ENCODE data around the gene GPR6. TPM values are rescaled to one million over a fixed set of nuclear protein-coding genes. Genes with fewer than 3 reads are reported as not detected.

Gene GPR6, protein sequence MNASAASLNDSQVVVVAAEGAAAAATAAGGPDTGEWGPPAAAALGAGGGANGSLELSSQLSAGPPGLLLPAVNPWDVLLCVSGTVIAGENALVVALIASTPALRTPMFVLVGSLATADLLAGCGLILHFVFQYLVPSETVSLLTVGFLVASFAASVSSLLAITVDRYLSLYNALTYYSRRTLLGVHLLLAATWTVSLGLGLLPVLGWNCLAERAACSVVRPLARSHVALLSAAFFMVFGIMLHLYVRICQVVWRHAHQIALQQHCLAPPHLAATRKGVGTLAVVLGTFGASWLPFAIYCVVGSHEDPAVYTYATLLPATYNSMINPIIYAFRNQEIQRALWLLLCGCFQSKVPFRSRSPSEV
- polyA plus RNA-seq (2013, experiment 1 of 2; ENCODE audit: insufficient read length): not detected
- polyA plus RNA-seq (2013, experiment 2 of 2; ENCODE audit: insufficient read length): not detected

DNA sequence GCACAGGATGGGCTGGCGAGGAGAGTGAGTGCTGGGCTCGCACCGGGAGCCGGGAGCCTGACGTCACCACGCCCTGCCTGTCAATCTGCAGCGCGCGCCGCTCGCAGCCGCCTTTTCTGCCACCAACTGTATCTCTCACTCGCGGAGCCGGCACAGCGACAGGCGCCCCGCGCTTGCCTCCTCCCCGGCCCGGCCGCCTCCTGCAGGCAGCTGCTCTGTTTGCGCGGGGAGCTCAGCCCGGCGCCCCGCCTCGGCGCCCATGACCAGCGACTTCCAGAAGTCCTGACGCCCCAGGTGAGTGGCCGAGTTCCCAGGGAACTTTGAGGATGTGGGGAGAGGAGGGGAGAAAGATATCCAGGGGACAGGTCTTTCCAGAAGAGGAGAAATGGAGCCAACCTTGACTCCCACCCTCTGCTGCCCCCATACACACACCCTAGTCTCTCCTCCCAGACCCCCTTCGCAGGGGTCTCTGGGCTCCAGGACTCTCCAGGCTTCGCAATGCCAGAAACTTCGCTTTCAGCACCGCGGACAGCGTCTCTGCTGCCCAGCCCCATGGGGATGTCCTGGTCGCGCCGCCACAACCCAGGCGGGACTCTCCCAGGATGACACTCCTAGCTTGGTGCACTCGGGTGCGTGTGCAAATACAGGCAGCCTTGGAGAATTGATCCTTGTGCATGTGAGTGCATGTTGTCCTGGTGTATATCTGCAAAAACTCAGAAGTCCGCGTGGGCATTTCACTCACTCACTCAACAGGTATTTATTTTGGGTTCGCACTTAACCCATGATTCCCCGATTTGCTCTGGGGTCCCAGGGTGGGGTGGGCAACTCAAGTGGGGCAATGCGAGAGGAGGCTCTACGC, at the start of gene GPR6:
Gene GPR6 (plus strand): TSS at position 138 of the 859 bp plus-strand sequence. CDS start 802 bp downstream, outside the sequence.
- peak; percentile 64 for DNase-seq

DNA sequence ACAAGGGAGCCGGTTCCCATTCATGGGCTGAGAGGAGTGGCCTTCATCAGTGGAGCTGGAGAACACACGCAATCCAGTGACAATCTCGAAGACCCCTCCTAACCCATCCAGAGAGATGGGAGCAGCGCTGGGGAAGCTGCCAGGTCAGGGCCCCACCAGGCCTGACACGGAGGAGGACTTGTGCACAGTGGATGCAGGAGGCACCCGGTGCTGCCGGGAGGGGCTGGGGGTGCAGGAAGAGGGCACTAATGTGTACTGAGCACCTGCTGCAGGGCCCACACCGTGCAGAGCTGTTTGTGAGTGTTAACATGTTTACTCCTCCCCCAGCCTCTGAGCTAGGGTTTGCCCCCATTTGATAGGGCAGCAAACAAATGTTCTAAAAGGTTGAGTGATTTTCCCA, 43.8 kb upstream of the GPR6 start:
- DNase-seq: no peak

DNA sequence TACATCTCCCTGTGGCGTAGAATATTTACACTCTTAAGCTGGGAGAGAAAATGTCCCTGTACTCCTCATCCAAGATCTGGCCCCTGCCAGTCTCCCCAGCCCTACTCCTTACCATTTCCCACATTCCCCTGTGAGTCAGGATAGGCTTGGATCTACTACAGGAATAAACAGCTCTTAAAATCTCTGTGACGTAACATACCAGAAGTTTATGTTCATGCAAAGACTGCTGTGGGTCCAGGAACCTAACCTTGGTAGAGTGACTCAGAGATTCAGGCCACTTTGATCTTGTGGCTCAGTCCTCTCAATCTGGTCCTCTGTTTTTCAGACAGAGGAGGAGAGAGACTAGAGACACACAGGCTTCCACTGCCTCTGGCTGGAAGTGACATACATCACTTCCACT, 38.5 kb upstream of the GPR6 start:
- DNase-seq: no peak

DNA sequence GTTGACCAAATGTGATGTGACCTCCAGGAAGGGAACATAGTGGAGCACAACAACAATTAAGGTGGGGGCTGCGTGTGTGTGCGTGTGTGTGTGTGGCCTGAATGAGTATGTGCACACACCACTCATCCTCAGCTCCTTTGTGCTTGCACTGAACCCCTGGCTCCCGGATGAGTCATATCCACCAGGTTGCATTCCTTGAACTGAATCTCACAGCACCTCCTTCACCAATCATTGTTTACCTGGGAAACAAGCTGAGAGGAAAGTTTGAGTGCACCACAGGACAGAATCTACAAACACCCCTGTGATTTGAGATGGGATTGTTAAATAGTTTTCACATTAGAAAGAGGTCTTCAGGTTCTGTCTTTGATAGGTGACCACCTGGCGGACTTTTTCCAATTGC, 33.7 kb upstream of the GPR6 start:
- no peak for DNase-seq

DNA sequence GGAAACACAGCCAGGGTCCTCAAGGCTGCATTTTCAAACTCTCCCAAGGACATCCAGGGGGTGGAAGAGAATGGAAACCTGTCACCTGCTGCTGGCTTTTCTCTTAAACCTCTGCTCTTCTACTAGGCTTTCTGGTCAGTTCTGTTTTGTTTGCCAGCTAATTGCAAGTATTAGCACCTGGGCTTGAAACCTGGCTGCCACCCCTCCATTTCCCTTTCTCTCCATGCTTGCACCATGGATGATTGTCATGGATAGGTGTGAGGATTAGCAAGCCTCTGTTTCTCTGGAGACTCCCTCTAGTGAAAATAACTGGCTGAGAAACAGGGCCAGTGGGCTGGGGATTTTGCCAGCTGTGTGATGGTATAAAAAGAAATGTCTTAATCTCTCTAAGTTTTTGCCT, 33.0 kb upstream of the GPR6 start:
- DNase-seq: no peak

DNA sequence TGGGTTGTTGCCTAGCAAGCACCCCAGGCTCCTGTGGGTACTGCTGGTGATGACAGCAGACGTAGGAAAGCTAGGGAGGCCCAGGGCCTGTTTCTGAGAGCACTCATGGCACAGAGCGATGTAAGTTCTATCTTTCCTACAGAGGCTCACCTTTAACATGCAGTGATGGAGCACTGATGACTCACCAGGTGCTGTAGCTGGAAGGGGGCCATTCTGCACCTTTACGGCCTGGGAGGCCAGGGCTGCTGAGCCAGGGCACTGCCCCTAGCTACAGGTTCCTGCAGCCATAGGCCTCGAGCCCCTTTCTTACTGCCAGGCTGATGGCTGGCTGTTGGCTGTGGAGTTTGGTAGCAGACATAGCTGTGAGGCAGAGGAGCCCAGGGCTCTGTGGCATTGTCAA, 31.1 kb upstream of the GPR6 start:
- DNase-seq: no peak

DNA sequence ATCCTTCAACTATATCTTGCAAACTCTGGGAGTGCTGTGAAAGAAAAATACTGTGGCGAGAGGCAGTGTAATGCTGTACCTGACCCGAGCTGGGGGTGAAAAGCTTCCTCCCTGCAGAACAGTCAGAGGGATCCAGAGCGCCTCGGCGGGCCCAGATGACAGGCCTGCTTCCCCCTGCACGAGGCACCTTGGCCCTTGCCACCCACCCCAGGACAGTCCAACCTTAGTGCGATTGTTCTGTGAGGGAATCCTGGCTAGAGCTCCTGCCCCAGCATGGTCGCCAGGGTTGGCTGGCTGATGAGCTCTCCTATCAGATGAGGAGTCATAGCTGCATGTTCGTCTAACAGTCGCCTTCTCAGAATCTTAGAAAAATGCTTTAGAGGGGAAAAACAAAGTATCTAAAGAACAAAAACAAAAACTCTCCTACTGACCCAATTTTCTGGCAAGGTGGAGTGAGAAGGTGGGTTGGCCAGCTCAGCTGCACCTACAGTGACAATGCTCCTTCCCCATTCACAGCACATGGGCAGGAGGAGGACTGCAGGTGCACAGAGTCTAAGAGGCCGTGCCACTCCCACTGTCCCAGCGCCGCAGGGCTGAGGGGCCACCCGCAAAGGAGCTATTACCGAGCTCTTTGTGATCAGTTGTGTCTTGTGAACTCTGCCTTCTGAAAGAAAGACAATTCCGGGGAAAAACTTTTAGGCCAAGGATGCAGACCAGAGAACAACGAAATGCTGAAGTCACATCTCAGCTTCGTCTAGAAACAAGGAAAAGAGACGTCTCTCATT, 28.6 kb upstream of the GPR6 start:
- DNase-seq: no peak

DNA sequence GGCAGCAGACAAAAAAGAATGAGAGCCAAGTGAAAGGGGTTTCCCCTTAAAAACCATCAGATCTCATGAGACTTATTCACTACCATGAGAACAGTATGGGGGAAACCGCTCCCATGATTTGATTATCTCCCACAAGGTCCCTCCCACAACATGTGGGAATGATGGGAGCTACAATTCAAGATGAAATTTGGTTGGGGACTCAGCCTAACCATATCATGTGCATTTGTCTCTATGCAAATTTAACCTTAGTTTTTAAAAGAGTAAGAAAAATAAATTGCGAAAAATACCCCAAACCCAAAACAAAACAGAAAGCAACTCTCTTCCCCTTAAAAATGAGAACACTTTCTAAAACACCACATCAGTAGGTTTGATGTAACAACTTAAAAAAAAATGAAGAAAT, 22.6 kb upstream of the GPR6 start:
- no peak for DNase-seq

DNA sequence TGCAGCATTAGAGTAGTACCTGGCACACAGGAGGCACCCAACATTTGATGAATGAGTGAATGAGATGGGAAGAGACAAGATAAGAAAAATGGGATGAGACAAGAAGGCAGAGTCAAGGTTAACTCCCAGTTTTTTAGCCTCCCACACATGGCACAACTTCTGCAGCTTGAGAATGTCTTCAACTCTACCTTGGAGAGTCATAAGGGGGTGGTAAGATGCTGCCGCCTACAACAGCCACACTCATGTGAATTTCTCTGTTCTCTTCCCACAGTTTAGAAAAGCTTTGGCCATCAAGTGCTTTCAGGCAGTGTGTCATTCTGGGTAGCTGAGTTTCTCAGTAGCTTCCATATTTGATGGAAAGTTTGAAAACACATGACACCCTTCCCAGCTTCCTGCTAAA, 19.5 kb upstream of the GPR6 start:
- DNase-seq: no peak

DNA sequence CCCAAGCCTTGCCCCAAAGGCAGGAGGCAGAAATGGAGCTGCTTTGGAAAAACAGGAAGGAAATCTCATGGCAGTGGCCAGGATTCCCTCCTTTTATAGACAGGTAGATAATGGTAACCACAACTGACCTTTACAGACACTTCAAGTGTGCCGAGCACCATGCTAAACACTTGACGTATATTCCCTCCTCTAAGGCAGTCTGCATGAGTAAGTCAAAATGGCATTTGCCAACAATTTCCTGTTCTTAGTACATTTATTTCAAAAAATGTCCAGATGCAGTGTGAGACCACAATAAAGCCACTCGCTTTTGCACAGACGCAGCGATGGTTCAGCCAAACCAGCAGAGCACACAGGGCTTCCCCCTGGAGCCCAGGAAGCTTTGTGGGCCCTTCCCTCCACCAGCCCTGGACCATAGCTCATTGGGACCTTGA, 16.5 kb upstream of the GPR6 start:
- peak; percentile 39 for DNase-seq

DNA sequence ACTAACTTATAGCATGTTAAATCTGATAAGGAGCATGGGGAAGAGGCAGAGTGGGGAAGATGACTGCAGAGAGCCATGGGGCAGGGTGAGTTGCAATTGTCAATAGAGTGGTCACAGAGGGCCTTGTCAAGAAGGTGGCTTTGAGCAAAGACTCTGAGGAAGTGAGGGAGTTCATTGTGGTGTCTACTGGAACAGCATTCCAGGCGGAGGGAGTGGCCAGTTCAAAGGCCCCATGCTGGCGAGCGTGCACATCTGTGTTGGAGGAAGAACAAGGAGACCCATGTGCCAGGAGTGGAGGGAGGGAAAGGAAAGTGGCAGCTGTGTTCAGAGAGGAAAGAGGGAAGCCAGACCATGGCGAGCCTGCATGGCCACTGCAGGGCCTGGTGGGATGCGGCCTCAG, 15.8 kb upstream of the GPR6 start:
- no peak for DNase-seq

DNA sequence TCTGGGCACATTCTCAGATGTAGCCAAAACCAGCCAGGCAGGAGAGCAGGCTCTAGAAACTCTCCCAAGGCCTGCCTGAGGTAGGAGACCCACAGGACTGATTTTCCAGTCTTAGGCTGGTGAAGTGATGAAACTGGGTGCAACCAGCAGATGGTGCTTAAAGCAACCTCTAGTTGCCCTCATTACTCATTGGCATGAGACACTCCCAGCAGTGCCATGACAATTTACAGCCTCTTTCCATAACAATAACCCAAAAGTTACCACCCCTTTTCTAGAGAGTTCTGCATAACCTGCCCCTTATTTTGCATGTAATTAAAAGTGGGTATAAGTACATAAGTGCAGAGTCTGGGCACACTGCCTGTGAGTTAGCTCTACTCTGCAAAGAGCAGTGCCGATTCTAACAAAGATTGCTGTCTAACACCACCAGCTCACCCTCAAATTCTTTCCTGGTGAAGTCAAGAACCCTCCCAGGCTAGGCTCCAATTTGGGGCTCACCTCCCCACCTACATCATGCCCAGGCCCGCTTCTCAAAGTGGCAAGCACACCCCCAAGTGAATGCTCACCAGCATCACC, 14.4 kb upstream of the GPR6 start:
- no peak for DNase-seq

DNA sequence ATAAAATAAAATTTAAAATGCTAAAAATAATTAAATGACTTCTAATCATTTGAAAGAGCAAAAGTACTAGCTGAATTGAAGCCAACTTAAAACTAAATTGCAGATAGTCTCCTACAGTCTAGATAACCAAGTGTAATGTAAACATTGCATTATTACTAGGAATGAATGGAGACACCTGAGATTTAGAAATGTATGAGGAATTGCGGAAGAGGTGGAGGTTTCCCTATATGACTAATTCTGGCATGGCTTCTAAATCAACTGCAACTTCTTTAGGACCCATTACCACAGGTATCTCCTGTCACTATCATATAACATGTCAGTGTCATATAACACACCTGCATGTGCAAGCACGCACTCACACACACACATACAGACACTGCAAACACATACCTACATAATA, 13.2 kb upstream of the GPR6 start:
- DNase-seq: no peak

DNA sequence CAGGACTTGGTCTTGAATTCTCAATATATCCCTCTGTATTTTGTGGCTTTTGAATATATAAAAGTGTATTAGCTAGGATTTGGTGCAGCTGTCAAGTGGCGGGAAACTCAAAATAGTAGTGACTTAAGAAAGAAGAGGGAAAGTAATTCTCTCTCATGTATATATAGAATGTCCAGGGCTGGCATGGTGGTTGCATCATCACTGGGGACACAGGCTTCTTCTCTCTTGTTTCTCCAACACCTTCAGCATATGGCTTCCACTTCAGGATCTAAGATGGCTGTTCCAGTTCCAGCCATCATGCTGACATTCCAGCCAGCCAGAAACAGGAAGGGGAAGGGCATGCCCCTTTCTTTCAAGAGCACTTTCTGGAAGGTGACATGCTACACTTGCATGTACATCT, 11.8 kb upstream of the GPR6 start:
- DNase-seq: no peak

DNA sequence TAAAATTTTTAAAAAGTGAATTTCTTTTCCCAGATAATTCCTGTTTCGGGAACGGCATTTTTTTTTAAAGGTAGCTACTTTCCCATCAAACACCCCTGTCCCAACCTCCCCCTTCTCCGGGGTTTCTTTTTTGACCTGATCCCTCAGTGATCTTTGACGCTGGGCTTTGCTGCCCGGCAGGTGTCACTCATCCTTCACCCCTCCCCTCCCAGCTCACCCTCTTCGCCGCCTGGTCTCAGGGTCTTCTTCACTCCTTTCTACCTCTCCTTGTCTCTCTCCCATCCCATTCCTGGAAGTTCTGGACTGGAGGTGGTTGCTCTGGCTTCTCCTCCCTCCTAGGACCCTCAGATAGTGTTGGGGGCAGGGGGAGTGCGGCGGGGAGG, 329 bp upstream of the GPR6 start:
- no peak for DNase-seq

DNA sequence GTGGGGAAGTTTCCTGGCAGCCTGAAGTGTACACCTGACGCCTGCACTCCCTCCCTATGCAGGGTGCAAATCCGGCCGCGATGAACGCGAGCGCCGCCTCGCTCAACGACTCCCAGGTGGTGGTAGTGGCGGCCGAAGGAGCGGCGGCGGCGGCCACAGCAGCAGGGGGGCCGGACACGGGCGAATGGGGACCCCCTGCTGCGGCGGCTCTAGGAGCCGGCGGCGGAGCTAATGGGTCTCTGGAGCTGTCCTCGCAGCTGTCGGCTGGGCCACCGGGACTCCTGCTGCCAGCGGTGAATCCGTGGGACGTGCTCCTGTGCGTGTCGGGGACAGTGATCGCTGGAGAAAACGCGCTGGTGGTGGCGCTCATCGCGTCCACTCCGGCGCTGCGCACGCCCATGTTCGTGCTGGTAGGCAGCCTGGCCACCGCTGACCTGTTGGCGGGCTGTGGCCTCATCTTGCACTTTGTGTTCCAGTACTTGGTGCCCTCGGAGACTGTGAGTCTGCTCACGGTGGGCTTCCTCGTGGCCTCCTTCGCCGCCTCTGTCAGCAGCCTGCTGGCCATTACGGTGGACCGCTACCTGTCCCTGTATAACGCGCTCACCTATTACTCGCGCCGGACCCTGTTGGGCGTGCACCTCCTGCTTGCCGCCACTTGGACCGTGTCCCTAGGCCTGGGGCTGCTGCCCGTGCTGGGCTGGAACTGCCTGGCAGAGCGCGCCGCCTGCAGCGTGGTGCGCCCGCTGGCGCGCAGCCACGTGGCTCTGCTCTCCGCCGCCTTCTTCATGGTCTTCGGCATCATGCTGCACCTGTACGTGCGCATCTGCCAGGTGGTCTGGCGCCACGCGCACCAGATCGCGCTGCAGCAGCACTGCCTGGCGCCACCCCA, 1.2 kb downstream of the GPR6 start:
- DNase-seq: no peak

DNA sequence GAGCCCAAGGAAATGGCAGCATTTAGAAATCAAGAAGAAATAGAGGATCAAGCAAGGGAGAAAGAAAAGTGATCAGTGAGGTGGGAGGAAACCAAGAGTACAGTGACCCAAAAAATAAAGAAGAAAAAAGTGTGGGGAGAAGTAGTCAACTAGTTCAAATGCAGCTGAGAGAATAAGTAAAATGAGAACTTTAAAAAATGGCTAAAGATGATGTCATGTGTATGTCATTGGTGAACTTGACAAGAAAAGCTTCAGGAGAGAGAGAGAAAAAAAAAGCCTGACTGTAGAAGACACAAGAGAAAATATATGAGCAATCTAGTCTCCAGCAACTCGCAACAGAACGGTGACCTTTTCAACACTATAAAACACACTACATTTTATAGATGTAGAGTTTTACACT, 6.3 kb downstream of the GPR6 start:
- DNase-seq: no peak

DNA sequence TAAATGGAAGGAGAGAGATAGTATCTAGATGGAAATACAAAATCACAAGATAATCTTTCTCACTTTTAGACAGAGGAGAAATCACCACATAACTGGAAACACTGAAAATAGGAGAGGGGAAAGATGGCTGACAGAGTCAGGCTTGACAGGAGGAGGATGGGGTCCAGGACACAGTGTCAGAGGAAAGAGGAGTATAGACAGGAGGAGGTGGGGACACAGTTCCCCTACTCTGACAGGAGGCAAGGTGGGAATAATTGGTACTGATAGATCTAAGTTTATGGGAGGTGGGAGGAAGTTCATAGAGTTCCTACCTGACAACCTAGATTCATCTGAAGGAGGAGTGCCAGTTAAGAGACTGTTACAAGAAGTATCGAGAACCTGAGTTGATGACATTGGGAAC, 9.1 kb downstream of the GPR6 start:
- DNase-seq: no peak

DNA sequence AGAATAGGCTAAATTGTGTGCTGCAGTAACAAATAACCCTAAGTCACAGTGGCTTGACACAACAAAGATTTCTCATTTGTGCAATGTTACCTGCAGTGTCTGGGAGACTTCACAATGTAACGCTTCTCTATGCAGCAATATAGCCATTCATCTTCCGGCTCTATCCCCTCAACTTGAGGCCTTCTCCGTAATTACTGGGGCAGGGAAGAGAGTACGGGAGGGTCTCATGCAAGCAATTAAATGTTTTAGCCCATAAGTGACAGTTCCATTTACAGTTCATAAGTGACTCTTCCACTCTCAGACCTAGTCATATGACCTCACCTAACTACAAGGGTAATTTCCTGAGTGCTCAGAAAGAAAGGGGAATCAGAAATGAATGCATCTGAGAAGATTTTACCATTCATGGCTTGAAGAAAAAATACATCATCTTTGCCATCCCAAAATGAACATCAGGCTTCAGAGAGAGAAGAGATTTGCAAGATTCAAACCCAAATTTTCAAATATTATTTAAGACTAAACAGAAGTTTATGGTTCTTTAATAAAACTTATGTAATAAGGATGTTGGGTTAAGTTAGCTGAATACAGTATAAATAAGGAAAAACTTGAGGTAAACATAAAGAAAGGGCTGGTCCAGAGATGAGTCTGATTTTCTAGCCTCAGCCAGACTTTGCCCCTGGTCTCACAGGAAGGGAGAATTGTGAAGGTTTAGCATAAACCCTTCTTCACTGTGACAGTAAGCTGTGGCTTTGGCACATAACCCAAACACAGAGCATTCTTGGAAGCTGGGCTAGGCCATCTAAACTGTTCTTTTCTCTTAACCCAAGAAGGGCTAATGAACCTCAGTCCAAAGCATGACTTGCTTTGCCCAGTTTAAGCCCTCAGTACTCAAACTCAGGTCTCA, 13.3 kb downstream of the GPR6 start:
- DNase-seq: no peak

DNA sequence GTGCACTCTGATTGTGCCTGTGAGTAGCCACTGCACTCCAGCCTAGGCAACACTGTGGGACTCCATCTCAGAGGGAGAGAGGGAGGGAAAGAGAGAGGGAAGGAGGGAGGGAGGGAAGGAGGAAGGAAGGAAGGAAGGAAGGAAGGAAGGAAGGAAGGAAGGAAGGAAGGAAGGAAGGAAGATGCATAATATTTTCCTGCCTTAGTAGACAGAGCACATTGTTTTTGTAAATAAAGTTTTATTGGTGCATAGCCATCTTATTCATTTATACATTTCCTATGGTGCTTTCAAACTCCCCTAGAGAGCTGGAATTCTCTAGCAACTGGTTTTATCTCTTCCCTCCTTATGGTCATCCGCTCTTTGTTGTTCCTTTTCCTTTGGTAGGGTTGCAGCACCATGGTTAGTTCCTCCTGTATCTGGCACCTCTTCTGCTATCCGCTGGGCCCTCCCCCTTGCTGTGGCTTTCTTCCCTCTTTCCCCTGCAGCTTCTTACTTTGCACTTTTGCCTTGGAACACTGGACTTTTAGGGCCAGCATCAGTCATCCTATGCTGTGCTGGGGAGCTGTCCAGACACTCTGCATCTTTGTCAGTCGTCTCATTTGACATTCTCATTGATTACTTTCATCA, 20.2 kb downstream of the GPR6 start:
- DNase-seq: no peak

All from fibroblast of skin of back (primary cell).